ENCODE data around the gene WBP2.
A peak's percentile ranks its signal among the peaks of the same experiment; 100 is the strongest.

GRCh38 chr17:75895370-75896155, 40.4 kb upstream of the WBP2 start:
- TF ChIP-seq CTCF (IDR thresholded peaks at IDR 0.05; ENCODE audit: control extremely low read depth in 1 of 3, insufficient read depth in 1 of 3, low read depth in 1 of 3, low read length in 3 of 3) (peak; percentile 49 to 71 (median 70)), POLR2A (IDR thresholded peaks at IDR 0.05; ENCODE audit: control extremely low read depth in 1 of 2, low read depth in 2 of 2, low read length in 2 of 2) (no peak), GABPA (IDR thresholded peaks at IDR 0.05; ENCODE audit: borderline replicate concordance, insufficient read depth, low read length) (no peak), MAX (IDR thresholded peaks at IDR 0.05) (no peak), SUZ12 (IDR thresholded peaks at IDR 0.05; ENCODE audit: low read length) (no peak), CHD2 (IDR thresholded peaks at IDR 0.05; ENCODE audit: low read length) (no peak)
- TF ChIP-seq, protein P1, sequence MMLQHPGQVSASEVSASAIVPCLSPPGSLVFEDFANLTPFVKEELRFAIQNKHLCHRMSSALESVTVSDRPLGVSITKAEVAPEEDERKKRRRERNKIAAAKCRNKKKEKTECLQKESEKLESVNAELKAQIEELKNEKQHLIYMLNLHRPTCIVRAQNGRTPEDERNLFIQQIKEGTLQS (IDR thresholded peaks at IDR 0.05; ENCODE audit: insufficient read depth, low read depth, low read length), result no peak
- TF ChIP-seq, protein P2, sequence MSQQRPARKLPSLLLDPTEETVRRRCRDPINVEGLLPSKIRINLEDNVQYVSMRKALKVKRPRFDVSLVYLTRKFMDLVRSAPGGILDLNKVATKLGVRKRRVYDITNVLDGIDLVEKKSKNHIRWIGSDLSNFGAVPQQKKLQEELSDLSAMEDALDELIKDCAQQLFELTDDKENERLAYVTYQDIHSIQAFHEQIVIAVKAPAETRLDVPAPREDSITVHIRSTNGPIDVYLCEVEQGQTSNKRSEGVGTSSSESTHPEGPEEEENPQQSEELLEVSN (IDR thresholded peaks at IDR 0.05), result no peak
